HG03159 (cell line): Measurements from ENCODE around the gene OR7C1.
"Not testable (repeated sequence)": the region's sequence is repeated elsewhere in the genome, so short reads cannot be mapped to it uniquely, and the experiment has no call there.

Source experiments
- ATAC-seq: cut with Tn5 transposase; IDR thresholded peaks from one replicate; pipeline ENCODE4 v1.9.1; 2021; ENCODE audit warnings: mild to moderate bottlenecking, moderate library complexity; ENCODE audit not compliant: unreplicated experiment

The OR7C1 gene

GRCh38 chr19:14835011-14835410, at the start of gene OR7C1, which contains the start of gene OR7A5:
Gene OR7C1, minus strand, starts transcription at chr19:14835185. Its CDS starts 35,049 bp downstream, at chr19:14800136.
Gene OR7A5, minus strand, starts transcription at chr19:14835185. Its CDS starts 6,944 bp downstream, at chr19:14828241.
- no peak for ATAC-seq

GRCh38 chr19:14871619-14872230, 36.7 kb upstream of the OR7C1 start:
- no peak for ATAC-seq

- ATAC-seq = no peak
These were observed 33.5 kb upstream of the OR7C1 start for GRCh38 chr19:14868497-14868896.

GRCh38 chr19:14848822-14849221, 13.8 kb upstream of the OR7C1 start, which contains the start of gene OR7A10:
Gene OR7A10, minus strand, starts transcription at chr19:14848922. Its CDS starts 7,045 bp downstream, at chr19:14841877.
- no peak for ATAC-seq

- ATAC-seq = no peak
These were observed 8.6 kb upstream of the OR7C1 start for GRCh38 chr19:14843578-14843977.

GRCh38 chr19:14843169-14843568, 8.2 kb upstream of the OR7C1 start:
- no peak for ATAC-seq

GRCh38 chr19:14840206-14840605, 5.2 kb upstream of the OR7C1 start:
- ATAC-seq = no peak

GRCh38 chr19:14837391-14837790, 2.4 kb upstream of the OR7C1 start:
- ATAC-seq = no peak

- ATAC-seq = no peak
These were observed 4.3 kb downstream of the OR7C1 start for GRCh38 chr19:14830702-14831101.

GRCh38 chr19:14826006-14826405, 9.0 kb downstream of the OR7C1 start:
- no peak for ATAC-seq

- no peak for ATAC-seq
These were observed 13.0 kb downstream of the OR7C1 start for GRCh38 chr19:14821937-14822336.

GRCh38 chr19:14818588-14818987, 16.4 kb downstream of the OR7C1 start:
- no peak for ATAC-seq

- no peak for ATAC-seq
These were observed 17.9 kb downstream of the OR7C1 start for GRCh38 chr19:14817052-14817451.

- ATAC-seq = no peak
These were observed 19.9 kb downstream of the OR7C1 start for GRCh38 chr19:14814982-14815652.

- no peak for ATAC-seq
These were observed 25.5 kb downstream of the OR7C1 start for GRCh38 chr19:14809272-14810057.

GRCh38 chr19:14804765-14805164, 30.2 kb downstream of the OR7C1 start:
- no peak for ATAC-seq

- ATAC-seq = no peak
These were observed 36.2 kb downstream of the OR7C1 start for GRCh38 chr19:14798760-14799159.

- no peak for ATAC-seq
These were observed 39.0 kb downstream of the OR7C1 start for GRCh38 chr19:14796021-14796420.

- no peak for ATAC-seq
These were observed 39.8 kb downstream of the OR7C1 start for GRCh38 chr19:14795078-14795721.

GRCh38 chr19:14792250-14792649, 42.7 kb downstream of the OR7C1 start:
- ATAC-seq = not testable (repeated sequence)

- ATAC-seq = no peak
These were observed 48.5 kb downstream of the OR7C1 start for GRCh38 chr19:14786421-14786851.
